H1 (cell line): Measurements from ENCODE around the gene EVI5. TPM values are rescaled to one million over a fixed set of nuclear protein-coding genes. Genes with fewer than 3 reads are reported as not detected.

Experiments used
- CTCF ChIA-PET: fragments of 300-600 bp; sonication (Branson Sonifier 250); formaldehyde crosslinking; loops from one replicate; lab custom pipeline; 2021; ENCODE audit not compliant: partially characterized antibody; lab: Charles Lee
- POLR2A ChIA-PET: fragments of 300-600 bp; sonication (Branson Sonifier 250); formaldehyde crosslinking; loops from one replicate; lab custom pipeline; 2021; ENCODE audit warnings: inconsistent platforms; ENCODE audit not compliant: partially characterized antibody; lab: Charles Lee
- DNase-seq, 2 experiments: peaks; one replicate each; pipeline versions ENCODE4 v3.0.0 to v3.0.0-alpha.2; 2010 to 2022; ENCODE audit warnings: low spot score in 2 of 2, low read depth in 1 of 2, mixed read lengths in 1 of 2
- FAIRE-seq: peaks from 2 replicates; lab custom pipeline; 2011; peaks lifted over from hg19 to GRCh38; lab: Jason Lieb, UNC
- H2AFZ ChIP-seq: 2 replicates; pipeline ENCODE4 v1.8.1; 2012; ENCODE audit warnings: low read length, inconsistent platforms
- H2AK5ac ChIP-seq: 2 replicates; pipeline ENCODE4 v1.6.1; 2013; ENCODE audit warnings: low read depth, low read length
- H2BK120ac ChIP-seq: replicated peaks from 2 replicates; pipeline ENCODE3; 2013; ENCODE audit warnings: low read depth, low read length, inconsistent platforms
- H2BK12ac ChIP-seq: 2 replicates; pipeline ENCODE4 v1.6.1; 2013; ENCODE audit warnings: low read depth, low read length
- H2BK15ac ChIP-seq: 2 replicates; pipeline ENCODE4 v1.6.1; 2013; ENCODE audit warnings: low read length
- H2BK20ac ChIP-seq: 2 replicates; pipeline ENCODE4 v1.6.1; 2013; ENCODE audit warnings: low read length
- H2BK5ac ChIP-seq: 2 replicates; pipeline ENCODE4 v1.6.1; 2013; ENCODE audit warnings: low read depth, low read length
- H3K14ac ChIP-seq: 2 replicates; pipeline ENCODE4 v1.6.1; 2013; ENCODE audit warnings: inconsistent platforms; ENCODE audit not compliant: insufficient read length
- H3K18ac ChIP-seq: 2 replicates; pipeline ENCODE4 v1.6.1; 2013; ENCODE audit warnings: low read length; ENCODE audit errors: extremely low read depth
- H3K23ac ChIP-seq: 2 replicates; pipeline ENCODE4 v1.6.1; 2013; ENCODE audit warnings: inconsistent platforms; ENCODE audit not compliant: insufficient read length
- H3K23me2 ChIP-seq: 2 replicates; pipeline ENCODE4 v1.6.1; 2013; ENCODE audit warnings: low read depth, low read length
- H3K27ac ChIP-seq: 2 replicates; pipeline ENCODE4 v1.6.1; 2011; ENCODE audit warnings: low read depth, low read length, inconsistent platforms
- H3K27me3 ChIP-seq, 4 experiments: replicated peaks in 1 of 4; 1 replicate in 1 of 4; 2 replicates in 3 of 4; pipeline versions ENCODE4 v1.6.1 to v1.8.1; 2011 to 2013; ENCODE audit warnings: low read length in 3 of 4, mild to moderate bottlenecking in 3 of 4, inconsistent platforms in 2 of 4, mixed read lengths in 2 of 4, moderate library complexity in 1 of 4; ENCODE audit not compliant: control insufficient read depth in 3 of 4, insufficient read depth in 3 of 4; ENCODE audit errors: extremely low read depth in 1 of 4
- H3K36me3 ChIP-seq, 4 experiments: 2 replicates each; pipeline versions ENCODE4 v1.6.1 to v1.8.1; 2011 to 2013; ENCODE audit warnings: mild to moderate bottlenecking in 4 of 4, low read length in 3 of 4, moderate library complexity in 2 of 4, control low read depth in 1 of 4, inconsistent platforms in 1 of 4; ENCODE audit not compliant: insufficient read depth in 4 of 4, control insufficient read depth in 2 of 4
- H3K4ac ChIP-seq: replicated peaks from 2 replicates; pipeline ENCODE3; 2013; ENCODE audit warnings: low read length, low read depth, mixed read lengths, inconsistent platforms; ENCODE audit not compliant: insufficient read length
- H3K4me1 ChIP-seq, 4 experiments: replicated peaks in 1 of 4; 1 replicate in 1 of 4; 2 replicates in 3 of 4; pipeline versions ENCODE4 v1.6.1 to v1.8.1; 2011 to 2013; ENCODE audit warnings: low read length in 3 of 4, inconsistent platforms in 2 of 4, mixed read lengths in 1 of 4; ENCODE audit not compliant: insufficient read depth in 4 of 4, control insufficient read depth in 3 of 4
- H3K4me2 ChIP-seq, 2 experiments: 2 replicates each; pipeline versions ENCODE4 v1.6.1 to v1.8.1; 2011 to 2013; ENCODE audit warnings: low read depth in 2 of 2, low read length in 2 of 2, control low read depth in 1 of 2, inconsistent platforms in 1 of 2, mild to moderate bottlenecking in 1 of 2; ENCODE audit not compliant: insufficient read depth in 1 of 2
- H3K4me3 ChIP-seq, 4 experiments: fragments of 200-600, 300-600 bp in 1 of 4; sonication (generic), shearing (Covaris generic), sonication (Bioruptor Twin) in 1 of 4; 2 replicates each; pipeline versions ENCODE4 v1.5.1 to v1.8.1; 2011 to 2016; ENCODE audit warnings: low read length in 4 of 4, low read depth in 3 of 4, control low read depth in 2 of 4, inconsistent platforms in 2 of 4, mild to moderate bottlenecking in 2 of 4, mixed read lengths in 1 of 4, moderate library complexity in 1 of 4; ENCODE audit not compliant: insufficient read depth in 2 of 4; ENCODE audit errors: extremely low read depth in 1 of 4
- H3K56ac ChIP-seq: replicated peaks from 2 replicates; pipeline ENCODE3; 2013; ENCODE audit warnings: low read depth, mild to moderate bottlenecking, mixed read lengths, low read length, inconsistent platforms; ENCODE audit not compliant: insufficient read length
- H3K79me1 ChIP-seq: 2 replicates; pipeline ENCODE4 v1.6.1; 2013; ENCODE audit warnings: low read depth, low read length, control low read depth
- H3K79me2 ChIP-seq, 2 experiments: 2 replicates each; pipeline versions ENCODE4 v1.6.1 to v1.8.1; 2012 to 2013; ENCODE audit warnings: low read length in 2 of 2, mild to moderate bottlenecking in 2 of 2, inconsistent platforms in 1 of 2; ENCODE audit not compliant: insufficient read depth in 2 of 2, control insufficient read depth in 1 of 2
- H3K9ac ChIP-seq, 4 experiments: replicated peaks in 1 of 4; 1 replicate in 1 of 4; 2 replicates in 3 of 4; pipeline versions ENCODE4 v1.6.1 to v1.8.1; 2011 to 2013; ENCODE audit warnings: low read depth in 3 of 4, low read length in 3 of 4, control low read depth in 2 of 4, mild to moderate bottlenecking in 2 of 4, moderate library complexity in 2 of 4, inconsistent platforms in 1 of 4; ENCODE audit errors: extremely low read depth in 1 of 4
- H3K9me3 ChIP-seq, 2 experiments: 2 replicates each; pipeline versions ENCODE4 v1.6.1 to v1.8.1; 2012 to 2013; ENCODE audit warnings: mild to moderate bottlenecking in 2 of 2, moderate library complexity in 2 of 2, control low read depth in 1 of 2, inconsistent platforms in 1 of 2, low read depth in 1 of 2, low read length in 1 of 2, mixed read lengths in 1 of 2; ENCODE audit not compliant: insufficient read depth in 2 of 2
- H4K20me1 ChIP-seq, 2 experiments: replicated peaks in 1 of 2; 2 replicates each; pipeline versions ENCODE3 to v1.8.1; 2011 to 2013; ENCODE audit warnings: inconsistent platforms in 2 of 2, low read length in 2 of 2, mild to moderate bottlenecking in 1 of 2; ENCODE audit not compliant: insufficient read depth in 2 of 2, control insufficient read depth in 1 of 2
- H4K5ac ChIP-seq: 2 replicates; pipeline ENCODE4 v1.6.1; 2013; ENCODE audit warnings: low read length, low read depth, mixed read lengths, inconsistent platforms; ENCODE audit not compliant: insufficient read length
- H4K8ac ChIP-seq: 2 replicates; pipeline ENCODE4 v1.8.0; 2013; ENCODE audit warnings: mild to moderate bottlenecking, moderate library complexity, low read length, inconsistent platforms; ENCODE audit not compliant: insufficient read depth; ENCODE audit errors: extremely low read depth
- H4K91ac ChIP-seq: replicated peaks from 2 replicates; pipeline ENCODE3; 2013; ENCODE audit warnings: low read length, mixed read lengths, inconsistent platforms; ENCODE audit not compliant: insufficient read length
- ATF2 ChIP-seq: IDR thresholded peaks from 2 replicates; pipeline ENCODE4 v1.6.1; 2012; ENCODE audit warnings: low read length, inconsistent platforms
- GTF2F1 ChIP-seq: IDR thresholded peaks from 2 replicates; pipeline ENCODE4 v1.6.1; 2012; ENCODE audit warnings: low read depth, low read length, improper control_type of control experiment, borderline replicate concordance
- HDAC6 ChIP-seq: IDR thresholded peaks from one replicate; pipeline ENCODE4 v1.7.1; 2012; ENCODE audit warnings: low read depth, mild to moderate bottlenecking, inconsistent platforms, low read length, moderate library complexity
- MAFK ChIP-seq: IDR thresholded peaks from 2 replicates; pipeline ENCODE4 v1.6.1; 2012; ENCODE audit warnings: low read depth, mild to moderate bottlenecking, improper control_type of control experiment, low read length
- RAD21 ChIP-seq, 2 experiments: IDR thresholded peaks in 1 of 2; conservative IDR thresholded peaks in 1 of 2; 2 replicates each; pipeline ENCODE4 v1.6.1; 2011; ENCODE audit warnings: low read depth in 2 of 2, low read length in 2 of 2, improper control_type of control experiment in 1 of 2, inconsistent platforms in 1 of 2, mild to moderate bottlenecking in 1 of 2, moderate library complexity in 1 of 2
- SP2 ChIP-seq: IDR thresholded peaks from 2 replicates; pipeline ENCODE4 v1.6.1; 2012; ENCODE audit warnings: mild to moderate bottlenecking, low read length, inconsistent platforms
- SUZ12 ChIP-seq: fragments of 200-600 bp; sonication (generic); IDR thresholded peaks from 2 replicates; pipeline ENCODE4 v1.6.1; 2012; ENCODE audit warnings: mild to moderate bottlenecking, inconsistent platforms, low read length, moderate library complexity, mixed read lengths
- YY1 ChIP-seq: IDR thresholded peaks from 2 replicates; pipeline ENCODE4 v1.6.1; 2011; ENCODE audit warnings: low read depth, mild to moderate bottlenecking, low read length
- polyA plus RNA-seq, 7 experiments: library from polyadenylated mRNA; depleted of rRNA in 3 of 7; stranded (reverse) in 5 of 7; unstranded in 2 of 7; fragments of >200 nt in 5 of 7; fragments of 200-250 nt in 2 of 7; gene quantifications; 1 replicate in 5 of 7; 2 replicates in 1 of 7; 4 replicates in 1 of 7; pipeline versions ENCODE4 v1.2.1 to v1.2.3, GENCODE V29; 2011 to 2013; ENCODE audit warnings: missing spikeins in 2 of 7, mixed read lengths in 2 of 7
- total RNA-seq: library from RNA; stranded (reverse); fragmentation: NEBNext Ultra II Directional; extraction: Animal tissue kit (Norgen Biotek cat#: 25700); gene quantifications from 2 replicates; pipeline ENCODE4 v1.2.1, GENCODE V29; 2021

EVI5 gene
- total and polyA plus RNA-seq, 2 of the 8 experiments (the other 6 are each of a cell fraction or from before 2014, with no cell fraction given) = 1.7 to 13.7 TPM

- Histone ChIP-seq H3K36me3 (no peaks in the 10 kb centered on the region), H3K79me1 (no peaks in the 10 kb centered on the region), H4K20me1 (no peaks in the 10 kb centered on the region), H3K4me1 (peaks cover 0 to 12% (median 2%) of the 10 kb centered on the region in 4 experiments; a peak in 3 of 7 replicates), H3K23me2 (peaks cover 4% of the 10 kb centered on the region), H3K27me3 (peaks cover 0 to 4% (median 1%) of the 10 kb centered on the region in 4 experiments; a peak in 3 of 7 replicates), H3K4me3 (no peak overlapping the region), H2AK5ac (no peak overlapping the region), H3K14ac (no peak overlapping the region), H2BK5ac (no peak overlapping the region), H2BK15ac (no peak overlapping the region), H3K9ac (no peak overlapping the region), H2BK120ac (no peak overlapping the region), H2AFZ (no peak overlapping the region), H3K4ac (no peak overlapping the region), H3K27ac (no peak overlapping the region), H4K91ac (no peak overlapping the region), H2BK20ac (no peak overlapping the region), H2BK12ac (no peak overlapping the region), H3K79me2 (no peaks in the 10 kb centered on the region), H3K4me2 (no peak overlapping the region), H3K23ac (no peak overlapping the region), H4K8ac (no peak overlapping the region), H4K5ac (no peak overlapping the region), H3K56ac (no peak overlapping the region), H3K18ac (no peak overlapping the region), H3K9me3 (no peaks in the 10 kb centered on the region)
- CTCF ChIA-PET = interaction anchor here (1.4 to 3.7 kb wide), 6 partner anchors 13 to 53 kb away, joined by 3 to 13 read pairs (median 7); partner anchors contain the start of gene RPL5
- no peak for FAIRE-seq
- no peak for DNase-seq
- POLR2A ChIA-PET = no interaction called here
- TF ChIP-seq MAFK = no peak
- no peak for TF ChIP-seq YY1
- no peak for TF ChIP-seq RAD21 (IDR thresholded peaks at IDR 0.05 in 1 of 2, conservative IDR thresholded peaks at IDR 0.05 in 1 of 2; ENCODE audit: low read depth in 2 of 2, low read length in 2 of 2)
- TF ChIP-seq GTF2F1 = no peak
- no peak for TF ChIP-seq ATF2
- TF ChIP-seq SP2 = no peak
- no peak for TF ChIP-seq HDAC6
- no peak for TF ChIP-seq SUZ12
These were observed 5.2 kb upstream of the EVI5 start for GRCh38 chr1:92790081-92790480.
